HG02571 (cell line): Measurements from ENCODE around the gene AK6.
"Not testable (repeated sequence)": the region's sequence is repeated elsewhere in the genome, so short reads cannot be mapped to it uniquely, and the experiment has no call there.

Experiments used
- ATAC-seq: cut with Tn5 transposase; IDR thresholded peaks from one replicate; pipeline ENCODE4 v1.9.1; 2021; ENCODE audit warnings: mild to moderate bottlenecking, moderate library complexity; ENCODE audit not compliant: unreplicated experiment

Gene AK6

GRCh38 chr5:69369340-69370121 is at the start of gene AK6, which contains the start of the genes RAD17 and TAF9:
Gene AK6 (minus strand): TSS chr5:69369520. CDS start chr5:69369490, 30 bp downstream.
Gene RAD17 (plus strand): TSS chr5:69369818. CDS start chr5:69372209, 2,391 bp downstream.
Gene TAF9 (minus strand): TSS chr5:69369520. CDS start chr5:69365737, 3,783 bp downstream.
- peak; percentile 90 for ATAC-seq

GRCh38 chr5:69418554-69418953 is 49.2 kb upstream of the AK6 start:
- no peak for ATAC-seq

DNA sequence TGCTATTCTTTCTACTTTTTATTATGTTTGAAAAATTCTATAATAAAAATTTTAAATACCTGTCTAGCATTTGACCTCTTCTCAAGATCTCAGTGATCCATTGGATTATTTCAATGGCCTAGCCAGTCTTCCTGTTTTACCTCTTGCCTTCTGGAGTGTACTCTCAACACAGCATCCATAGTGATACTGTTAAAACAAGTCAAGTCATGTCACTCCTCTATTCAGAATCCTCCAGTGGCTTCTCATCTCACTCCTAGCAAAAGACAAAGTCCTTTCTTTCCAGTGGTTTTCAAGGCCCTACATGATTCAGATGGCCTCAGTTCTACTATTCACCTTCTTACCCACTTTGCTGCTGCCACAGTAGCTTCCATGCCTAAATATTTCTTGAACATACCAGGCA is 47.4 kb upstream of the AK6 start:
- no peak for ATAC-seq

GRCh38 chr5:69416180-69416579 is 46.9 kb upstream of the AK6 start:
- no peak for ATAC-seq

DNA sequence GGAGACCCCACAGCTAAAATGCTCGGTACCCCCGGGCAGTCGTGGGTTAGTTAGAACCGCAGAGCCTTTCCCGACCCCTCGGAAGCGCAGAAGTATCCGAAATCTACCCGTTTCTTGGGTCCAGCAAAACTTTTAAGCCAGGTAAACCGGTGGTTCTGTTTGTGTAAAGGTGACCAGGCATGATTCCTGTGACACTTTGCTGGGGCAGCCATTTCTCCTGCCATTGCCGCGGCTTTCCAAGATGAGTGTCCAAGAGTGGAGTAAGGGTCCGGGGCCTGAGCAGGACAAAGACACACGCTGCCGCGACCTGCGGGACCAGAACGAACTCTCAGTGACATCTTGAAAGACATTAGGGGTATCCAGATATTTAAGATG is 46.3 kb upstream of the AK6 start:
- no peak for ATAC-seq

GRCh38 chr5:69414885-69415583 is 45.7 kb upstream of the AK6 start, which contains the start of gene MARVELD2:
Gene MARVELD2 (plus strand): TSS chr5:69415116. CDS start chr5:69419386, 4,270 bp downstream.
- peak; percentile 67 for ATAC-seq

DNA sequence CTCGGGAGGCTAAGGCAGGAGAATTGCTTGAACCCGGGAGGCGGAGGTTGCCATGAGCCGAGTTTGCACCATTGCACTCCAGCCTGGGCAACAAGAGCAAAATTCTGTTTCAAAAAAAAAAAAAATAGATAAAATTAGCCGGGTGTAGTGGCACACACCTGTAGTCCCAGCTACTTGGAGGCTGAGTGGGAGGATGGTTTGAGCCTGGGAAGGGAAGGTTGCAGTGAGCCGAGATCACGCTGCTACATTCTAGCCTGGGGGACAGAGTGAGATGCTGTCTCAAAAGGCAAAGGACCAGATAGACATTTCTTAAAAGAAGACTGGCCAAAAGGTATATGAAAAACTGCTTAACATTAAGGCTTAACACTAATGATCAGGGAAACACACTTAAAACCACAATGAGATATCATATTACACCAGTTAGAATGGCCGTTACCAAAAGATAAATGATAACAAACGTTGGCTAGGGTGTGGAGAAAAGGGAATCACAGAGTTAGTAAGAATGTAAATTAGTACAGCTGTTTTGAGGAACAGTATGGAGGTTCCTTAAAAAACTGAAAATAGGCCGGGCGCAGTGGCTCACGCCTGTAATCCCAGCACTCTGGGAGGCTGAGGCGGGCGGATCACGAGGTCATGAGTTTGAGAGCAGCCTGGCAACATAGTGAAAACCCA is 35.5 kb upstream of the AK6 start:
- ATAC-seq: no peak

- no peak for ATAC-seq
Measured at GRCh38 chr5:69378376-69378775, 9.1 kb upstream of the AK6 start.

DNA sequence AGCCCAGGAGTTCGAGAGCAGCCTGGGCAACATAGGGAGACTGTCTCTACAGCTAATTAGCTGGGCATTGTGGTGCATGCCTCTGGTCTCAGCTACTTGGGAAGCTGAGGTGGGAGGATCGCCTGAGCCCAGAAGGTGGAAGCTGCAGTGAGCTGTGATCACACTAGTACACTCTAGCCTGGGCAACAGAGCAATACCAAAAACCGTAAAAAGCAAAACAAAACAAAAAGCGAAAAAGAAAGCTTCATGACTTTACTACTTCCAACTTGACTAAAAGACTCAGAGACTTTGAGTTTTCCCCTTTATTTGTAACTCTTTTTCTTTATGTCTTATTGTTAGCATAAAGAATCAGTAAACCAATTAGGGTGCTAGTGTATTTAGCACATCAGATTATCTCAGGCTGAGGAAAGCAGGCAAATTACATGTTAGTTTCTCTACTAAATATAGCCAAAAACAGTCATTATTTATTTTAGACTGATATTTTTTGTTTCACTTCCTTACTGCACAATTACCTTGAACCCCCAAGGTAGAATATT is 5.7 kb upstream of the AK6 start:
- peak; percentile 71 for ATAC-seq

GRCh38 chr5:69372394-69372793 is 3.1 kb upstream of the AK6 start:
- ATAC-seq: no peak

- ATAC-seq: not testable (repeated sequence)
Measured at GRCh38 chr5:69370335-69370734, 1.0 kb upstream of the AK6 start.

- ATAC-seq: no peak
Measured at GRCh38 chr5:69368458-69369339, 621 bp downstream of the AK6 start.

GRCh38 chr5:69367697-69368279 is 1.5 kb downstream of the AK6 start:
- no peak for ATAC-seq

DNA sequence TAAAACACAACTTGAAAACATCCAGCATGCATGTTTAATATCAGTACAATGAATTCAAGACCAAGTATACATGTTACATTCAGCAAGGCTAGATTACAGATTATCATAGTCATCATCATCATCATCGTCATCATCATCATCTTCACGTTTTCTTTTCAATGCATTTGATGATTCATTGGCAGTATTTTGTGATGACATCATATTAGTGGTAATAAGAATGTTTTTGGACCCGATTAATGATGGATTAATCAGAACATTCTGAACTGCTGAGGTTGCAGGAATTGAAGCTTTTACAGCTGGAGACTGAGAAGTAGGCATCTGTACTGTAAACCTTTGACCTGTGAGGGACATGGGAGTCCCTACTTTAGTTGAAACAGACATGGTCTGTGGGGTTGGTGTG is 4.5 kb downstream of the AK6 start:
- ATAC-seq: no peak

- ATAC-seq: no peak
Measured at GRCh38 chr5:69364414-69364813, 4.9 kb downstream of the AK6 start.

DNA sequence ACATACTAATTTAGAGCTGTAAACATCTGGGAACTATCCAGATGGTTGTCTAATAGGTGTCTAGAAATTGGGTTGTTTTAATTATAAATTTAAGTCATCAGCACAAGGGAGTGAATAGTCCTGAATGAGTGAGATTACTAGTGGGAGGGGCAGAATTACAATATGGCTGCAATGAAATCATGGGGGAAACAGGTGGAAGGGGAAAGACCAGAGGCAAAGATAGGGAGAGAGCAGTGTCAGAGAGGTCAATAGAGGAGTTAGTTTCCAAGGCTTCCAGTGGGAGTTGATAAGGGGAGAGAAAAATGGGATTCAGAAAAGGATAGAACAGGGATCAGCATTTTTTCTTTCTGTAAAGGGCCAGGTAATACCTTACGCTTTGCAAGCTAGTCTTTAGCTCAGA is 8.9 kb downstream of the AK6 start:
- no peak for ATAC-seq

- no peak for ATAC-seq
Measured at GRCh38 chr5:69359699-69360098, 9.6 kb downstream of the AK6 start.

- no peak for ATAC-seq
Measured at GRCh38 chr5:69350664-69351063, 18.7 kb downstream of the AK6 start.

DNA sequence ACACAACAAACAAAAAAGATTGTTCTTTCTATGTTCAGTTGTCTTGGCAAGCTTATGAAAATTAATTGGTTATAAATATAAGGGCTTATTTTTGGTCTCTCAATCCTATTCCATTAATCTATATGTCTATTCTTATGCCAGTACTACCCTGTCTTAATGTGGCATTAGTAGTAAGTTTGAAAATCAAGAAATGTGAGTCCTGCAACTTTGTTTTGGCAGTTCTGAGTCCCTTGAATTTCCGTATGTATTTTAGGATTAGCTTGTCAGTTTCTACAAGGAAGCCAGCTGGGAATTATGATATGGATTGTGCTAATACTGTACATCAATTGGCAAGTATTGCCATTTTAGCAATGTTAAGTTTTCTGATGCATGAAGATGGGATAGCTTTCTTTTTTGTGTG is 26.2 kb downstream of the AK6 start:
- ATAC-seq: no peak
